Neural progenitor cell (in vitro differentiated cells): ENCODE measurements around the gene CHD2. TPM values are rescaled to one million over a fixed set of nuclear protein-coding genes. Genes with fewer than 3 reads are reported as not detected.

Experiments
- DNase-seq: peaks from one replicate; pipeline ENCODE4 v3.0.0-alpha.2; 2016; ENCODE audit warnings: low spot score
- H2AFZ ChIP-seq: fragments of 200-600 bp; sonication (generic); replicated peaks from 2 replicates; pipeline ENCODE4 v1.6.1; 2016; ENCODE audit warnings: antibody characterized with exemption
- H3F3A ChIP-seq: fragments of 200-600 bp; sonication (generic); 2 replicates; pipeline ENCODE4 v1.6.1; 2016; ENCODE audit warnings: antibody characterized with exemption, low read depth
- H3K27ac ChIP-seq: fragments of 200-600 bp; sonication (generic); 2 replicates; pipeline ENCODE4 v1.5.1; 2016; ENCODE audit warnings: mild to moderate bottlenecking
- H3K27me3 ChIP-seq: fragments of 200-600 bp; sonication (generic); 2 replicates; pipeline ENCODE4 v1.6.1; 2016; ENCODE audit warnings: mild to moderate bottlenecking, moderate library complexity
- H3K36me3 ChIP-seq: fragments of 200-600 bp; sonication (generic); 2 replicates; pipeline ENCODE4 v1.5.1; 2016
- H3K4me1 ChIP-seq: fragments of 200-600 bp; sonication (generic); 2 replicates; pipeline ENCODE4 v1.6.1; 2016; ENCODE audit warnings: mixed run types
- H3K4me2 ChIP-seq: fragments of 200-600 bp; sonication (generic); 2 replicates; pipeline ENCODE4 v1.6.1; 2016
- H3K4me3 ChIP-seq: fragments of 200-600 bp; sonication (generic); 2 replicates; pipeline ENCODE4 v1.5.1; 2016
- H3K79me2 ChIP-seq: fragments of 200-600 bp; sonication (generic); 2 replicates; pipeline ENCODE4 v1.6.1; 2016; ENCODE audit warnings: low read depth
- H3K9ac ChIP-seq: fragments of 200-600 bp; sonication (generic); 2 replicates; pipeline ENCODE4 v1.6.1; 2016
- H3K9me3 ChIP-seq: fragments of 200-600 bp; sonication (generic); 2 replicates; pipeline ENCODE4 v1.5.1; 2016; ENCODE audit warnings: low read depth
- H4K20me1 ChIP-seq: fragments of 200-600 bp; sonication (generic); 2 replicates; pipeline ENCODE4 v1.6.1; 2016; ENCODE audit warnings: low read depth
- H3K27ac Mint-ChIP-seq: 3 replicates; pipeline ENCODE4 v1.8.0; 2021; ENCODE audit warnings: mixed read lengths
- H3K27me3 Mint-ChIP-seq: 2 replicates; pipeline ENCODE4 v1.8.0; 2022; ENCODE audit warnings: low read depth, mild to moderate bottlenecking, inconsistent platforms, moderate library complexity, mixed read lengths; ENCODE audit not compliant: insufficient read depth
- H3K36me3 Mint-ChIP-seq: 3 replicates; pipeline ENCODE4 v1.8.0; 2021; ENCODE audit warnings: mixed read lengths
- H3K4me1 Mint-ChIP-seq: 3 replicates; pipeline ENCODE4 v1.8.0; 2021; ENCODE audit warnings: mixed read lengths
- H3K4me3 Mint-ChIP-seq: 3 replicates; pipeline ENCODE4 v1.8.0; 2021; ENCODE audit warnings: mild to moderate bottlenecking, moderate library complexity, mixed read lengths
- H3K9me3 Mint-ChIP-seq: 3 replicates; pipeline ENCODE4 v1.8.0; 2020; ENCODE audit warnings: mixed read lengths
- EZH2 ChIP-seq: fragments of 200-600 bp; sonication (generic); IDR thresholded peaks from 2 replicates; pipeline ENCODE4 v1.6.1; 2017; ENCODE audit warnings: antibody characterized with exemption, mild to moderate bottlenecking, moderate library complexity
- EZH2phosphoT487 ChIP-seq: fragments of 200-600 bp; sonication (generic); IDR thresholded peaks from 2 replicates; pipeline ENCODE4 v1.6.1; 2017; ENCODE audit warnings: antibody characterized with exemption
- total RNA-seq: library from RNA; depleted of rRNA; stranded (reverse); fragments of >200 nt; gene quantifications from 2 replicates; pipeline ENCODE4 v1.2.3, GENCODE V29; 2015; ENCODE audit warnings: low replicate concordance
- TF ChIP-seq, protein P1 (sequence below): fragments of 200-600 bp; sonication (generic); IDR thresholded peaks from 2 replicates; pipeline ENCODE4 v1.5.1; 2017; ENCODE audit warnings: antibody characterized with exemption, mild to moderate bottlenecking

The CHD2 gene
- total RNA-seq, 1 donor from 2014 or later = 128 TPM

GRCh38 chr15:93045191-93045785, 145.2 kb downstream of the CHD2 start:
- no peaks in the 10 kb centered on the region for H3K4me1 ChIP-seq

DNA sequence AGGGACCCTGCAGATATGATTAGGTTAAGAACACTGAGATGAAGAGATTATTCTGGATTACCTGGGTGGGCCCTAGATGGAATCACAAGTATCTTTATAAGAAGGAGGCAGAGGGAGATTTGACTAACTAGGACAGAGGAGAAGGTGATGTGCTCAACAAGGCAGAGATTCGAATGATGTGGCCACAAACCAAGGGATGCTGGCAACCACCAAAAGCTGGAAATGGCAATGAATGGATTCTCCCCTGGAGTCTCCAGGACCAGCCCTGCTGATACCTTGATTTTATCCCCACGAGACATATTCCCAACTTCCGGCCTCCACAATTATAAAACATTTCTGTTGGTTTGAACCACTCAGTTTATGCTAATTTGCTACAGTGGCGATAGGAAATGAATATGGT, 146.0 kb downstream of the CHD2 start:
- Histone ChIP-seq H3K4me1 (no peaks in the 10 kb centered on the region), H3K79me2 (peaks cover 53% of the 10 kb centered on the region), H3K36me3 (peaks cover 14% of the 10 kb centered on the region), H3K27me3 (no peaks in the 10 kb centered on the region), H3K4me3 (no peak overlapping the region), H3K9ac (no peak overlapping the region), H2AFZ (no peak overlapping the region), H3K9me3 (no peaks in the 10 kb centered on the region), H3F3A (peaks cover 94% of the 10 kb centered on the region), H3K4me2 (no peak overlapping the region), H4K20me1 (peaks cover 99% of the 10 kb centered on the region), H3K27ac (peak overlapping the region; percentile 53)
- TF ChIP-seq EZH2 (no peak), EZH2phosphoT487 (no peak)
- TF ChIP-seq, protein P1, sequence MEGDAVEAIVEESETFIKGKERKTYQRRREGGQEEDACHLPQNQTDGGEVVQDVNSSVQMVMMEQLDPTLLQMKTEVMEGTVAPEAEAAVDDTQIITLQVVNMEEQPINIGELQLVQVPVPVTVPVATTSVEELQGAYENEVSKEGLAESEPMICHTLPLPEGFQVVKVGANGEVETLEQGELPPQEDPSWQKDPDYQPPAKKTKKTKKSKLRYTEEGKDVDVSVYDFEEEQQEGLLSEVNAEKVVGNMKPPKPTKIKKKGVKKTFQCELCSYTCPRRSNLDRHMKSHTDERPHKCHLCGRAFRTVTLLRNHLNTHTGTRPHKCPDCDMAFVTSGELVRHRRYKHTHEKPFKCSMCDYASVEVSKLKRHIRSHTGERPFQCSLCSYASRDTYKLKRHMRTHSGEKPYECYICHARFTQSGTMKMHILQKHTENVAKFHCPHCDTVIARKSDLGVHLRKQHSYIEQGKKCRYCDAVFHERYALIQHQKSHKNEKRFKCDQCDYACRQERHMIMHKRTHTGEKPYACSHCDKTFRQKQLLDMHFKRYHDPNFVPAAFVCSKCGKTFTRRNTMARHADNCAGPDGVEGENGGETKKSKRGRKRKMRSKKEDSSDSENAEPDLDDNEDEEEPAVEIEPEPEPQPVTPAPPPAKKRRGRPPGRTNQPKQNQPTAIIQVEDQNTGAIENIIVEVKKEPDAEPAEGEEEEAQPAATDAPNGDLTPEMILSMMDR = no peak
- peaks cover 11% of the 10 kb centered on the region for H3K27me3 Mint-ChIP-seq
- no peak for DNase-seq
- H3K27ac Mint-ChIP-seq = no peak overlapping the region
- H3K4me1 Mint-ChIP-seq = peaks cover 5% of the 10 kb centered on the region
- no peak overlapping the region for H3K4me3 Mint-ChIP-seq
- H3K36me3 Mint-ChIP-seq = peaks cover 46% of the 10 kb centered on the region
- H3K9me3 Mint-ChIP-seq = peaks cover 15% of the 10 kb centered on the region

More at GRCh38 chr15:93045191-93045785, 145.2 kb downstream of the CHD2 start:
- no peak overlapping the region for H2AFZ ChIP-seq
- no peak overlapping the region for H3K9ac ChIP-seq
- peaks cover 13% of the 10 kb centered on the region for H3K27me3 Mint-ChIP-seq
- peaks cover 46% of the 10 kb centered on the region for H3K36me3 Mint-ChIP-seq
- peaks cover 15% of the 10 kb centered on the region for H3K9me3 Mint-ChIP-seq
- no peaks in the 10 kb centered on the region for H3K9me3 ChIP-seq
- no peak overlapping the region for H3K4me3 ChIP-seq
- H3K4me2 ChIP-seq = no peak overlapping the region
- H3K79me2 ChIP-seq = peaks cover 45% of the 10 kb centered on the region
- peaks cover 93% of the 10 kb centered on the region for H4K20me1 ChIP-seq
- H3K4me1 Mint-ChIP-seq = peaks cover 9% of the 10 kb centered on the region
- no peak overlapping the region for H3K27ac Mint-ChIP-seq
- peak overlapping the region; percentile 53 for H3K27ac ChIP-seq
- peaks cover 14% of the 10 kb centered on the region for H3K36me3 ChIP-seq
- no peak for TF ChIP-seq EZH2phosphoT487
- TF ChIP-seq, protein P1 = no peak
- no peak for TF ChIP-seq EZH2
- no peak overlapping the region for H3K4me3 Mint-ChIP-seq
- H3F3A ChIP-seq = peaks cover 94% of the 10 kb centered on the region
- no peak for DNase-seq
- H3K27me3 ChIP-seq = no peaks in the 10 kb centered on the region

- Histone ChIP-seq H3F3A (peaks cover 89% of the 10 kb centered on the region), H3K4me1 (no peaks in the 10 kb centered on the region), H3K9me3 (no peaks in the 10 kb centered on the region), H3K79me2 (peaks cover 59% of the 10 kb centered on the region), H3K27me3 (no peaks in the 10 kb centered on the region), H3K4me2 (no peak overlapping the region), H3K4me3 (no peak overlapping the region), H3K36me3 (peaks cover 14% of the 10 kb centered on the region), H3K9ac (no peak overlapping the region), H2AFZ (no peak overlapping the region), H3K27ac (peak overlapping the region; percentile 53), H4K20me1 (peaks cover 99% of the 10 kb centered on the region)
- peaks cover 15% of the 10 kb centered on the region for H3K9me3 Mint-ChIP-seq
- no peak overlapping the region for H3K27ac Mint-ChIP-seq
- no peak for DNase-seq
- peaks cover 4% of the 10 kb centered on the region for H3K4me1 Mint-ChIP-seq
- H3K27me3 Mint-ChIP-seq = peaks cover 11% of the 10 kb centered on the region
- TF ChIP-seq EZH2phosphoT487 (no peak), EZH2 (no peak)
- peaks cover 46% of the 10 kb centered on the region for H3K36me3 Mint-ChIP-seq
- H3K4me3 Mint-ChIP-seq = no peak overlapping the region
These were observed 146.6 kb downstream of the CHD2 start for GRCh38 chr15:93046721-93047120.

- H3K27ac Mint-ChIP-seq = no peak overlapping the region
- Histone ChIP-seq H3K4me3 (no peak overlapping the region), H2AFZ (no peak overlapping the region), H3K36me3 (peaks cover 14% of the 10 kb centered on the region), H3K9ac (no peak overlapping the region), H3K79me2 (peaks cover 70% of the 10 kb centered on the region), H3K27ac (peak overlapping the region; percentile 76), H3K4me1 (no peaks in the 10 kb centered on the region), H3K9me3 (no peaks in the 10 kb centered on the region), H3F3A (peaks cover 82% of the 10 kb centered on the region), H3K27me3 (no peaks in the 10 kb centered on the region), H3K4me2 (no peak overlapping the region), H4K20me1 (peaks cover 99% of the 10 kb centered on the region)
- peaks cover 15% of the 10 kb centered on the region for H3K9me3 Mint-ChIP-seq
- H3K4me1 Mint-ChIP-seq = peaks cover 4% of the 10 kb centered on the region
- TF ChIP-seq, protein P1 = no peak
- no peak for TF ChIP-seq EZH2phosphoT487
- no peak for TF ChIP-seq EZH2
- no peak overlapping the region for H3K4me3 Mint-ChIP-seq
- H3K27me3 Mint-ChIP-seq = peaks cover 9% of the 10 kb centered on the region
- no peak for DNase-seq
- peaks cover 48% of the 10 kb centered on the region for H3K36me3 Mint-ChIP-seq
These were observed 147.7 kb downstream of the CHD2 start for GRCh38 chr15:93047621-93048425.
